H9 (cell line): ENCODE results near the gene CASK. TPM values are rescaled to one million over a fixed set of nuclear protein-coding genes. Genes with fewer than 3 reads are reported as not detected.

Experiments used
- DNase-seq: peaks from one replicate; pipeline ENCODE4 v3.0.0-alpha.2; 2017
- H2AFZ ChIP-seq: one replicate; pipeline ENCODE4 v1.6.1; 2013; ENCODE audit warnings: mild to moderate bottlenecking, low read length, control low read depth, moderate library complexity
- H2AK5ac ChIP-seq: 2 replicates; pipeline ENCODE4 v1.6.1; 2013; ENCODE audit warnings: low read length, control low read depth, mixed read lengths; ENCODE audit not compliant: insufficient read length
- H2BK120ac ChIP-seq: one replicate; pipeline ENCODE4 v1.6.1; 2013; ENCODE audit warnings: low read depth, mild to moderate bottlenecking, low read length, control low read depth, inconsistent platforms; ENCODE audit not compliant: poor library complexity, severe bottlenecking
- H2BK12ac ChIP-seq: 2 replicates; pipeline ENCODE4 v1.6.1; 2013; ENCODE audit warnings: low read length, control low read depth, mixed read lengths, low read depth; ENCODE audit not compliant: insufficient read length
- H2BK15ac ChIP-seq: 2 replicates; pipeline ENCODE4 v1.6.1; 2013; ENCODE audit warnings: low read depth, low read length, control low read depth
- H2BK20ac ChIP-seq: one replicate; pipeline ENCODE4 v1.6.1; 2013; ENCODE audit warnings: low read depth, mild to moderate bottlenecking, low read length, control low read depth, inconsistent platforms; ENCODE audit not compliant: poor library complexity, severe bottlenecking
- H2BK5ac ChIP-seq: 2 replicates; pipeline ENCODE4 v1.6.1; 2013; ENCODE audit warnings: low read length, control low read depth, mixed read lengths; ENCODE audit not compliant: insufficient read length
- H3K14ac ChIP-seq: 2 replicates; pipeline ENCODE4 v1.6.1; 2013; ENCODE audit warnings: low read length, control low read depth; ENCODE audit not compliant: insufficient read depth
- H3K18ac ChIP-seq: 2 replicates; pipeline ENCODE4 v1.6.1; 2013; ENCODE audit warnings: low read depth, mild to moderate bottlenecking, mixed read lengths, low read length, control low read depth; ENCODE audit not compliant: insufficient read length
- H3K23ac ChIP-seq: 2 replicates; pipeline ENCODE4 v1.6.1; 2013; ENCODE audit warnings: low read length, control low read depth, mixed read lengths, low read depth; ENCODE audit not compliant: insufficient read length
- H3K23me2 ChIP-seq: 2 replicates; pipeline ENCODE4 v1.6.1; 2013; ENCODE audit warnings: low read depth, mild to moderate bottlenecking, mixed read lengths, low read length, control low read depth; ENCODE audit not compliant: insufficient read length, poor library complexity, severe bottlenecking
- H3K27ac ChIP-seq: 2 replicates; pipeline ENCODE4 v1.5.1; 2013; ENCODE audit warnings: low read length, control low read depth, mixed read lengths, low read depth; ENCODE audit not compliant: insufficient read length
- H3K27me3 ChIP-seq: 2 replicates; pipeline ENCODE4 v1.6.1; 2013; ENCODE audit warnings: low read length, control low read depth, inconsistent platforms; ENCODE audit not compliant: insufficient read depth
- H3K4ac ChIP-seq: 2 replicates; pipeline ENCODE4 v1.6.1; 2013; ENCODE audit warnings: low read depth, mild to moderate bottlenecking, control low read depth, inconsistent platforms, low read length, moderate library complexity
- H3K4me1 ChIP-seq: 2 replicates; pipeline ENCODE4 v1.6.1; 2013; ENCODE audit warnings: low read length, control low read depth, inconsistent platforms; ENCODE audit not compliant: insufficient read depth
- H3K4me2 ChIP-seq: 2 replicates; pipeline ENCODE4 v1.6.1; 2013; ENCODE audit warnings: low read length, control low read depth, mixed read lengths; ENCODE audit not compliant: insufficient read length, insufficient read depth
- H3K56ac ChIP-seq: 2 replicates; pipeline ENCODE4 v1.6.1; 2013; ENCODE audit warnings: low read depth, mild to moderate bottlenecking, mixed read lengths, low read length, control low read depth; ENCODE audit not compliant: insufficient read length
- H3K79me1 ChIP-seq: 2 replicates; pipeline ENCODE4 v1.6.1; 2013; ENCODE audit warnings: low read depth, mild to moderate bottlenecking, moderate library complexity, low read length, control low read depth, inconsistent platforms; ENCODE audit not compliant: insufficient read depth, poor library complexity, severe bottlenecking
- H3K79me2 ChIP-seq: 2 replicates; pipeline ENCODE4 v1.6.1; 2013; ENCODE audit warnings: low read length, control low read depth, inconsistent platforms; ENCODE audit not compliant: insufficient read depth
- H3K9ac ChIP-seq: 2 replicates; pipeline ENCODE4 v1.6.1; 2013; ENCODE audit warnings: low read length, control low read depth, mixed read lengths; ENCODE audit not compliant: insufficient read length; ENCODE audit errors: extremely low read depth
- H3K9me3 ChIP-seq: one replicate; pipeline ENCODE4 v1.6.1; 2013; ENCODE audit warnings: low read depth, low read length, inconsistent platforms; ENCODE audit not compliant: control insufficient read depth
- H3T11ph ChIP-seq: one replicate; pipeline ENCODE4 v1.6.1; 2013; ENCODE audit warnings: mild to moderate bottlenecking, low read length, control low read depth, inconsistent platforms
- H4K20me1 ChIP-seq: one replicate; pipeline ENCODE4 v1.6.1; 2013; ENCODE audit not compliant: control insufficient read depth, insufficient read length, insufficient read depth
- H4K5ac ChIP-seq: 2 replicates; pipeline ENCODE4 v1.6.1; 2013; ENCODE audit warnings: low read depth, mild to moderate bottlenecking, mixed read lengths, low read length, control low read depth; ENCODE audit not compliant: insufficient read length
- H4K8ac ChIP-seq: replicated peaks from 2 replicates; pipeline ENCODE4 v1.6.1; 2013; ENCODE audit warnings: low read length, control low read depth, mixed read lengths, low read depth; ENCODE audit not compliant: insufficient read length
- H4K91ac ChIP-seq: 2 replicates; pipeline ENCODE4 v1.6.1; 2013; ENCODE audit warnings: low read depth, mild to moderate bottlenecking, moderate library complexity, mixed read lengths, low read length, control low read depth; ENCODE audit not compliant: insufficient read length
- H3K27ac Mint-ChIP-seq, 3 experiments: 2 replicates in 2 of 3; 3 replicates in 1 of 3; pipeline ENCODE4 v1.8.0; 2020 to 2021; ENCODE audit warnings: mixed read lengths in 3 of 3, mild to moderate bottlenecking in 1 of 3, moderate library complexity in 1 of 3
- H3K27me3 Mint-ChIP-seq: 2 replicates; pipeline ENCODE4 v1.8.0; 2021; ENCODE audit warnings: low read depth, mild to moderate bottlenecking, moderate library complexity, mixed read lengths
- H3K36me3 Mint-ChIP-seq, 3 experiments: 2 replicates in 2 of 3; 3 replicates in 1 of 3; pipeline ENCODE4 v1.8.0; 2020 to 2021; ENCODE audit warnings: low read depth in 3 of 3, mixed read lengths in 3 of 3; ENCODE audit not compliant: insufficient read depth in 1 of 3
- H3K4me1 Mint-ChIP-seq, 2 experiments: 2 replicates each; pipeline ENCODE4 v1.8.0; 2020; ENCODE audit warnings: mixed read lengths in 2 of 2
- H3K4me3 Mint-ChIP-seq, 2 experiments: 2 replicates in 1 of 2; 3 replicates in 1 of 2; pipeline ENCODE4 v1.8.0; 2020 to 2021; ENCODE audit warnings: mild to moderate bottlenecking in 2 of 2, mixed read lengths in 2 of 2, moderate library complexity in 1 of 2
- H3K9me3 Mint-ChIP-seq, 2 experiments: 2 replicates in 1 of 2; 3 replicates in 1 of 2; pipeline ENCODE4 v1.8.0; 2020; ENCODE audit warnings: mild to moderate bottlenecking in 2 of 2, mixed read lengths in 2 of 2, moderate library complexity in 1 of 2
- CTCF ChIP-seq: fragments of 200-600 bp; sonication (generic); conservative IDR thresholded peaks from 3 replicates; pipeline ENCODE4 v1.8.0; 2021; ENCODE audit warnings: antibody characterized with exemption, mild to moderate bottlenecking
- WGBS: extraction: QIAGEN DNeasy Blood & Tissue Kit; methylation state at CpG from one replicate; pipeline ENCODE4 v1.1.7; 2013; ENCODE audit warnings: missing lambda C conversion rate, low lambda C conversion rate, mixed read lengths; ENCODE audit not compliant: insufficient read length; ENCODE audit errors: extremely low coverage; 5-methylcytosine and 5-hydroxymethylcytosine counted together
- total RNA-seq: library from RNA; stranded (reverse); gene quantifications from 2 replicates; pipeline ENCODE4 v1.2.1, GENCODE V29; 2021

The CASK gene
- total RNA-seq, 1 experiment from 2014 or later: 44.1 TPM

GRCh38 chrX:41468647-41469323, 454.6 kb downstream of the CASK start:
- WGBS: no CpG with 5 or more reads among the region's 3 CpGs

More at GRCh38 chrX:41468647-41469323, 454.6 kb downstream of the CASK start:
- no peak for DNase-seq
- no peak overlapping the region for H4K91ac ChIP-seq
- no peak overlapping the region for H4K8ac ChIP-seq
- H2AK5ac ChIP-seq: no peak overlapping the region
- H3K36me3 Mint-ChIP-seq: peaks cover 2 to 5% (median 4%) of the 10 kb centered on the region in 3 experiments; a peak in 3 of 7 replicates
- H3K27ac Mint-ChIP-seq: peak overlapping the region in 1 of 3 experiments; percentile 55; a peak in 1 of 7 replicates
- H3K4me1 Mint-ChIP-seq: peaks cover 8 to 9% of the 10 kb centered on the region in 2 experiments
- no peak overlapping the region for H2BK120ac ChIP-seq
- H2BK20ac ChIP-seq: no peak overlapping the region
- H3K27me3 ChIP-seq: no peaks in the 10 kb centered on the region
- H3K4me3 Mint-ChIP-seq: no peak overlapping the region
- no peak overlapping the region for H3K4me2 ChIP-seq
- H3K14ac ChIP-seq: no peak overlapping the region
- H3T11ph ChIP-seq: no peak overlapping the region
- H3K9me3 Mint-ChIP-seq: peaks cover 45 to 52% of the 10 kb centered on the region in 2 experiments
- H3K23me2 ChIP-seq: no peaks in the 10 kb centered on the region
- H4K5ac ChIP-seq: no peak overlapping the region
- H4K20me1 ChIP-seq: no peaks in the 10 kb centered on the region
- no peak overlapping the region for H3K18ac ChIP-seq
- H2BK5ac ChIP-seq: no peak overlapping the region
- H2BK12ac ChIP-seq: no peak overlapping the region
- no peak overlapping the region for H3K9ac ChIP-seq
- H3K56ac ChIP-seq: no peak overlapping the region
- no peak overlapping the region for H3K4ac ChIP-seq
- no peak overlapping the region for H3K27ac ChIP-seq
- H3K4me1 ChIP-seq: no peaks in the 10 kb centered on the region; the same call in 1 of the 2 replicates
- peaks cover 3% of the 10 kb centered on the region; the same call in 1 of the 2 replicates for H3K27me3 Mint-ChIP-seq
- H3K79me2 ChIP-seq: no peaks in the 10 kb centered on the region
- no peak overlapping the region for H3K23ac ChIP-seq
- H2BK15ac ChIP-seq: no peak overlapping the region
- H3K9me3 ChIP-seq: no peaks in the 10 kb centered on the region
- TF ChIP-seq CTCF: no peak
- no peak overlapping the region for H2AFZ ChIP-seq
- H3K79me1 ChIP-seq: no peaks in the 10 kb centered on the region

Other genes starting within 250 kb of the CASK start
- not detected in 2 replicates for gene GPR34, start 234.6 kb downstream of the CASK start, total RNA-seq
- not detected in 2 replicates for gene GPR82, start 199.4 kb downstream of the CASK start, total RNA-seq